ENCODE data around the gene STRN. TPM values are rescaled to one million over a fixed set of nuclear protein-coding genes. Genes with fewer than 3 reads are reported as not detected.

STRN gene
- total and polyA plus RNA-seq, 9 of the 15 experiments (the other 6 are each of a cell fraction or from before 2014, with no cell fraction given) = 1.3 to 31.2 (median 20.0) TPM

DNA sequence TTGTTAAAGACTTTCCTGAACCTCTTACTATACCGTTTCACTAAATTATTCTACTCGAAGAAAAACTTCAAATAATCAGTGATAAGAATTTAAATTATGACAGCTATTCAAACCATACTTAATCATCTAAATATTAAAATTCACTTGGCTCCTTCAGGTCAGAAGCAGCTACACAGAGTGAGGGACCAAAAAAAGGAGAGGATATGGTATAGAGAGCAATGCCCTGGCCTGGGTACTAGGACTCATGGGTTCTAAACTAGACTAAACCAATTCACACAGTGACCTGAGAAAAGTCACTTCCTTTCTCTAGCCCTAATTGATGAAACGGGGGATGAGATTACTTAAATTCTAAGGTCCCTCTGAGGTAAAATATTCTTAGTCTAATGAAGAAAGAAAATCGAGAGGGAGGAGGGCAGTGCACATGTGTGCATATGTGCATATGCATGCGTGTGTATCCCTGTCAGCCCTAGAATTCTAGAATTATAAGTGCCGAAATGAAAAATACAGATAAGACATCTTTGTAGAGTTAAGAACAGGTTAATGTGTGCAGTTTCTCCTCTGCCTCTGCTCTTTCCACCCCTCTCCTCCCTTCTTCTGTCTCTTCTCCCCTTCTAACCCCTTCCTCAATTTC, 11.2 kb downstream of the STRN start:
- intact Hi-C loops (cut with micrococcal nuclease) = no loop called here
- no peak for ATAC-seq
- Histone ChIP-seq H3K9me3 (replicated peaks; ENCODE audit: control insufficient read depth, insufficient read depth, low read depth, low read length) (no peaks in the 10 kb centered on the region), H4K20me1 (replicated peaks; ENCODE audit: control insufficient read depth, insufficient read depth, low read length) (no peaks in the 10 kb centered on the region), H3K79me2 (ENCODE audit: control insufficient read depth, insufficient read depth, low read length) (peaks cover 66% of the 10 kb centered on the region), H3K9ac (ENCODE audit: insufficient read depth in 1 of 2, low read depth in 2 of 2, low read length in 2 of 2) (no peak overlapping the region), H3K36me3 (ENCODE audit: control insufficient read depth, insufficient read depth, low read length) (peaks cover 14% of the 10 kb centered on the region; the same call in 2 of the 3 replicates), H3K27ac (ENCODE audit: extremely low read depth, low read depth, low read length) (no peak overlapping the region), H3K9me1 (ENCODE audit: control insufficient read depth, insufficient read depth, low read length) (no peaks in the 10 kb centered on the region), H3K4me2 (ENCODE audit: insufficient read depth, low read length) (no peak overlapping the region), H3K4me1 (replicated peaks in 1 of 2; ENCODE audit: control insufficient read depth in 2 of 2, insufficient read depth in 2 of 2, low read length in 2 of 2) (peaks cover 3 to 9% of the 10 kb centered on the region in 2 experiments; a peak in 2 of 5 replicates), H2AFZ (ENCODE audit: low read depth, low read length) (no peak overlapping the region), H3K4me3 (no peak overlapping the region), H3K27me3 (ENCODE audit: control insufficient read depth in 2 of 2, insufficient read depth in 2 of 2, low read length in 2 of 2) (no peaks in the 10 kb centered on the region)
- no TSS peak for BruUV-seq (replicated peaks)
- ChIA-PET POLR2A (interaction anchor here (0.7 to 1.5 kb wide), 3 partner anchors 13 to 365 kb away, joined by 3 to 5 read pairs (median 3); no protein-coding TSS in a partner anchor), CTCF (ENCODE audit: low intra/inter-chr PET ratio) (no interaction called here)
- no peak for DNase-seq (ENCODE audit: extremely low read depth in 1 of 4, low spot score in 3 of 4)
- no peak for FAIRE-seq
- WGBS (ENCODE audit: insufficient coverage, low coverage, missing lambda C conversion rate) = 61% methylated on average over 6 of the region's 6 CpGs
- TF ChIP-seq SMARCA4 (IDR thresholded peaks at IDR 0.05) = no peak
- TF ChIP-seq ZNF561 (CRISPR knock-in tag; conservative IDR thresholded peaks at IDR 0.05) = no peak
- TF ChIP-seq ESRRA (IDR thresholded peaks at IDR 0.05; ENCODE audit: borderline replicate concordance, low read depth) = no peak
- TF ChIP-seq CBX5 (IDR thresholded peaks at IDR 0.05; ENCODE audit: borderline replicate concordance, low read depth) = no peak
- no peak for TF ChIP-seq FOXP1 (CRISPR knock-in tag; IDR thresholded peaks at IDR 0.05)
- TF ChIP-seq ZNF184 (CRISPR knock-in tag; IDR thresholded peaks at IDR 0.05) = no peak
- TF ChIP-seq MCM5 (IDR thresholded peaks at IDR 0.05; ENCODE audit: low read depth) = no peak
- no peak for TF ChIP-seq EWSR1 (IDR thresholded peaks at IDR 0.05; ENCODE audit: borderline replicate concordance, low read depth, partially characterized antibody)
- in situ Hi-C loops (cut with MboI) = no loop called here

Data from K562 (cell line).